GM18858 (cell line): ENCODE results near the gene MIGA1.
"Not testable (repeated sequence)": the region's sequence is repeated elsewhere in the genome, so short reads cannot be mapped to it uniquely, and the experiment has no call there.

Experiments
- ATAC-seq: cut with Tn5 transposase; IDR thresholded peaks from one replicate; pipeline ENCODE4 v1.9.1; 2021; ENCODE audit not compliant: unreplicated experiment

Gene MIGA1

DNA sequence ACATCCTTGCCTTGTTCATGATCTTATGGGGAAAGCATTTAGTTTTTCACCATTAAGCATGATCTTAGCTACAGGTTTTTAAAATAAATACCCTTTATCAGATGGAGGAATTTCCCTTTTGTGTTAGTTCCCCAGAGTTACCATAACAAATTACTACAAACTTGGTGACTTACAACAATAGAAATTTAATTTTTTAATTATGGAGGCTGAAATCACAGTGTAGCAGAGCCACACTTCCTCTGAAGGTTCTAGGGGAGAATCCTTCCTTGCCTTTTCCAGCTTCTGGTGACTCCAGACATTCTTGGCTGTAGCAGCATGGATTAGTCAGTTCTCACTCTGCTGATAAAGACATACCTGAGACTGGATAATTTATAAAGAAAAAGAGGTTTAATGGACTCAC is 18.5 kb downstream of the MIGA1 start:
- no peak for ATAC-seq

DNA sequence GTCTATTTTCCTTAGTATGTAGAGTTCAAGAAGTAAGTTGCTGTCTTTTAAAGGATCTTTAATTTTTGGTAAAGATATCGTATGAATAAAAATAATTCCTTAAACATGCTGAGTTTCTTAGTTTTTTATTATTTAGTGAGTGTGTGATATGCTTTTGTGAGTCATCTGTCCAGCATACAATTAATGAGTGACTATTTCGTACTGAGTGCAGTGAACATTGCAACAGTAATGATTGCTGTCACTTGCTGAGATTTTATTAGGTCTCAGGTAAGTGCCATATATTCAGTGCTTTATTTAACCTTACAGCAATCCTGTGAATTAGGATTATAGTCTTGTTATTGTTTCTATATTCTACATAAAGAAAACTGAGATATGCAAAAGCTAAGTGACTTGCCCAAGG is 22.6 kb downstream of the MIGA1 start:
- no peak for ATAC-seq

DNA sequence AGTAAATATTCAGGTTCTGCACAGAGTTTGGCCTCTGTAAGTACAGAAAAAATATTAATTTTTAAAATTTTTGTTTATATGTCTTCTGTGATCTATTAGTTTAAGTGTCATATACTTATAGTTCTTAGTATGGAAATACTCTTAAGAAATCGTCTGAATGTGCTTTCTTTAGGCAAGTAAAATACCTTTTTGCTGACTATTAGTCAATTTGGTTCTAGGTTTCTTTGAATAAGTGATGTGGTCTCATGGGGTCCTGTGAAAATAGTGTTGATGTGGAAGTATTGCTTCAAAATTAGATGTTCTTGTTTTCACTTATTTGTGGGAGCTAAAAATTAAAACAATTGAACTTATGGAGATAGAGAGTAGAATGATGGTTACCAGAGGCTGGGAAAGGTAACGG is 23.9 kb downstream of the MIGA1 start:
- no peak for ATAC-seq

DNA sequence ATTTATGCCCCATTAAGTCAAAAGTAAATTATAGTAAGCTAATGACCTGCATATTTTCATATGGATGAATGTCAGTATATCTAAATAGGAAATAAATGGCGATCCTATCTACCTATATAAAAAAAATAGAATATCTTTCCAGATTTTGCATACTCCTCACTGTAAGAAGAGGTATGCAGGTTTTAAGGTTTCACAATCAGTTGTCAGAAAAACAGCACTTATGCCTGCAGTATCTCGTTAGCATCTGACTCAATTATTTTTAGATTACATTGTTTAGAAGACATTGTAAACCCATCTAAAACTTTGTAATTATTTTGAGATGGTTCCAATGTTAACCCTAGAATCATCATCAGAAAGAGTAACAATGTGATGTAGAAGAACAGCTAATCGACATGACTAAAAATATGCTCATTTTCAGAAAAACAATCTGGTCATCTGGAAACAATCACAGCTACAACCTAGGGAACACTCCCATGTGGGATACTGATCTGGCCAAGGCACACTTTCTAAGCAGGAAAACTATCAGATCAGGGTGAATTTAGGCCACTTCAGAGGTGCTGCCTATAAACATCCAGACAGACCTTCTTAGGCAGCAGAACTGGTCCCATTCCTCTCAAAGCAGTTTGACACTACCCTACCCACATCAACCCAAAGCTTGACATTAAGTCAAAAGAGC is 30.5 kb downstream of the MIGA1 start:
- not testable (repeated sequence) for ATAC-seq

DNA sequence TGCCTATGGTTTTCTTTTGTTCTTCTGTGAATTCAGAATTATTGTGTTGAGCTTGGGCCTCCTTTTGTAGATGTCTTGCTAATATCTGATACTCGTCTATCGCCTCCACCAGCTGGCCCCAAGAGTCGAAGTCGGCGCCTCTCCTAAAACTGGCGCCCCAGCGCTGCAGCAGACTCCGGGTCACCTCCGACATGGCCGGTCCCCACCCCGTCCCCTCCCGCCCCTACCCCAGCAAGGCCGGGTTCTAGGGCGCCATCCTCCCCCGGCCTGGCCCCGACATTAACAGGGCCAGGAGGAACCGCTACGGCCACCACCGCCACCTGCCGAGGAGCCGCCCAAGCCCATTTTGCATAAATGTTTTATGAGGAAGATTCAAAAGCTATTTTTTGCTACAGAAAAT is 32.1 kb downstream of the MIGA1 start:
- not testable (repeated sequence) for ATAC-seq

DNA sequence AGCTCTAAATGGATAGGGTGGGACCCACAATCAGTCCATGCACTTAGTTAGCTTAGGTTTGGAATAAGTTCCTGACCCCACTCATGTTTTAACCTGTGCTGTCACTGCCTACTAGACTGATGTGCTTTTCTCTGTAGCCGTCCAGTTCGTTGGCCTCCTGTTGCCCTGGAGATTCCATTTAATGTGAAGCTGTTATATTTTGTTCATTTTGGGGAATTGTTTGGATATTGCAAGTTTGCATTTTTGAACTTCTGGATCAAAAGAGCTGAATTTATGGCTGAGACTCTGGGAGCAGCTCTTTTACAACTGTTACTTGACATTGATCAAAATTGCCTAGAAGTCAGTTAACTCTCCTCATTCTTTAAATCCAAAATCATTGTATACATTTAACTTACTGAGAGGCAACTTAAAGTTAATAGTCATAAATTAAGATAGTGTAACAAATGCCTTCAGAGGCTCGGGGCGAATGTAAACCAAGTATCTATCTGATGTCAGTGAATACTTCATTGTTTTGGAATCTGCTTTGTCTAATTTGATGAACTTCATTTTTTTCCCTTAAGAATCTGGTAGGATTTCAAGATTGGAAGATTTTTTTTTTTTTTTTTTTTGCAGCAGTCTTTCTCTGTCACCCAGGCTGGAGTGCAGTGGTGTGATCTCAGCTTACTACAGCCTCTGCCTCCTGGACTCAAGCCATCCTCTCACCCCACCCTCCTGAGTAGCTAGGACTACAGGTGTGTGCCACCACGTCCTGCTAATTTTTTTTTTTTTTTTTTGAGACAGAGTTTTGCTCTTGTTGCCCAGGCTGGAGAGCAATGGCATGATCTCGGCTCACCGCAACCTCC is 38.1 kb downstream of the MIGA1 start:
- no peak for ATAC-seq

DNA sequence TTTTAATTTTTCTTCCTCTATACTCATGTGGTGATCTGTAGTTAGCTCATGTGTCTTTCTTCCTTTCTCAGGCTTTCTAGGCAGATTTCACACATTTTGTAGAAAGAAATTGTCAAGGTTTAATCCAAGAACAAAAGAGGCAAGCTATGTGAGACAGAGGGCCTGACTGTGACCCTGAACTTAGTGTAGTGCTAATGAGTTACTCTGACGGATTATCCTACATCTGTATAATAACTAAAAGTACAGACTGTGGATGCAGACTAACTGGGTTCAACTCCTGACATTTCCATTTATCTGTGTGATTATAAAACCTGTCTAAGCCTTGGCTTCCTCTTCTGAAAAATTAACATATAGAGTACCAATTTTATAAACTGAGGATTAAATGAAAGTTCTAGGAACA is 40.7 kb downstream of the MIGA1 start:
- no peak for ATAC-seq

DNA sequence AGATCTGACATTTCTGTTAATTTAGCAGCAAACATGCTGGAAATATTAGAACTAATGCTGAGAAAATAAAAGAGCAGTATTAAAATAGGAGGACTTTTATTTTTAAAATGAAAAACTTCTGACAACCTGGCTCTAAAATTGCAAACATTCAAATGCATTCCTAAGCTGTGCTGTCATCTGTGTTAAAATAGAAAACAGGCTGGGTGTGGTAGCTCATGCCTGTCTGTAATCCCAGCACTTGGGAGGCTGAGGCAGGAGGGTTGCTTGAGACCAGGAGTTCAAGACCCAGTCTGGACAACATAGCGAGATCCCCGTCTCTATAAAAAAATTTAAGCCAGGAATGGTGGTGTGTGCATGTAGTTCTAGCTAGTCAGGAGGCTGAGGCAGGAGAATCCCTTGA is 44.6 kb downstream of the MIGA1 start:
- ATAC-seq = no peak

DNA sequence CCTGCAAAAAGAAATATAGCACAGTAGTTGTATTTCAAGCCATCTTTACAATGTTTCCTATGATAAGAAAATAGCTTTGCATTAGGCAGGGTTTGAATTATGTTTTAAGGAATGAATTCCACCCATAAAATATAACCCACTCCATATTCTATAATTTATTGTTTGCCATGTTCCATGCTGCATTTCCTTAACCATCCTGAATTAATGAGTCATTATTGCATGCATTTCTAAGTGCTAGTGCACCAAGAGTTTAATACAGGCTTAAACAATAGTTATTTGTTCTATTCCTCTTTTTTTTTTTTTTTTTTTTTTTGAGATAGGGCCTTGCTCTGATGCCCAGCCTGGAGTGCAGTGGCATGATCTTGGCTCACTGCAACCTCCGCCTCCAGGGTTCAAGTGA is 45.2 kb downstream of the MIGA1 start:
- no peak for ATAC-seq

DNA sequence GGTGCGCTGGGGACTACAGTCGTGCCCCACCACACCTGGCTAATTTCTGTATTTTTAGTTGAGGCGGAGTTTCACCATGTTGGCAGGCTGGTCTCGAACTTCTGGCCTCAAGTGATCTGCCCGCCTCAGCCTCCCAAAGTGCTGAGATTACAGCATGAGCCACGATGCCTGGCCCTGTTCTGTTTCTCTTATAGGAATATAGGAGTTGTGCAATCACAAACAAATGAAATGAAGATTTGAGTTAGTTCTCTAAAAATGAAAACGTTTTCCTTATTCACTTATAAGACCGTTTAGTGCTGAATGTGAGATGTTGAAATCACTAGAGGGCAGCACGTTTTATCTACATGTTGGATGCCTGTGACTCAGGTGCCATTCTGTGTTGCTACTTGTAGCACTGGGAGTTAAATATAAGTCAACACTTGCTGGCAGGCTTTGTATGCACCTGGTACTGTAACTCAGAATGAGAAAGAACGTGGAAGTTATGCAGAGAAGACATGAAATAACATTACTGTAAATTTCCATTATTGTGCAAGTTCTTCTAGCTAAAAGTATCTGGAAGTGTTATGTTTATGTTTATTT is 45.8 kb downstream of the MIGA1 start:
- ATAC-seq = peak; percentile 76

DNA sequence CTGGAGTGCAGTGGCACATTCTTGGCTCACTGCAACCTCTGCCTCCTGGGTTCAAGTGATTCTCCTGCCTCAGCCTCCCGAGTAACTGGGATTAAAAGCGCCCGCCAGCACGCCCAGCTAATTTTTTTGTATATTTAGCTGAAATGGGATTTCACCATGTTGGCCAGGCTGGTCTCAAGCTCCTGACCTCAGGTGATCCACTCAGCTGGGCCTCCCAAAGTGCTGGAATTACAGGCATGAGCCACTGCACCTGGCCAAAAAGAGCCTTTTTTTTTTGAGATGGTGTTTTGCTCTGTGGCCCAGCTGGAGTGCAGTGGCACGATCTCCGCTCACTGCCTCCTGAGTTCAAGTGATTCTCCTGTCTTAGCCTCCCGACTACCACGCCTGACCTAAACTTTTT is 47.4 kb downstream of the MIGA1 start:
- not testable (repeated sequence) for ATAC-seq

DNA sequence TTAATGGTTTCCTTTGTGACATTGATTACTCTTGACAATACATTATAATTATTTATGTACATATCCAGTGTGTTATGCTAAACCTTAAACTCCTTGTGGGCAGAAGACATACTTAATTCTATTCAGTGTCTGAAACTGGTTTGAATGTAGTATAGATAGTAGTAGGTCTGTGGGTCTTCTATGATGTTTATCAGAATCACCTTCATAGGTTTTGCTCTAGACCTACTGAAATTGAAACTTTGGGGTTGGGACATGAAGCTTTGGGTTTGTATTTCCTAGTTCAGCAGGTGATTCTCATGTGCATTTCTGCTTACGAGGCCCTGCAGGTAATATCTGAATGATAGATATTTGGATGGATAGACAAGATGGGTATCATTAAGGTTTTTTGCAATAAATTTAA is 48.6 kb downstream of the MIGA1 start:
- no peak for ATAC-seq

DNA sequence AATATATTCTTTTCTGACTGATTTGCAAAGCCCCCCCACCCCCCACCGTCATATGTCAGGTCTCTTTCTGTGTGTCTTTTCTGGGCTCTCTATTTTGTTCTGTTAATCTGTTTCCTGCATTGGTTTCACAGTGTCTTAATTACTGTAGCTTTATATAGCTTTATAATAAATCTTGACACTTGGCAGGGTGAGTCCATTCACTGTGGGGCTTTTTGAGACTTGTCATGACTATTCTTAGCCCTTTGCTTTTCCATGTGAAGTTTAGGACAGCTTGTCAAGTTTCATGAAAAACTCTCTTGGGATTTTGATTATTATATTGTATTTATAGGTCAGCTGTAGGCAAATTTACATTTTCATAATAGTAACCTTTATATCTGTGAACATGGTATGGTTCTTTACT is 50.4 kb downstream of the MIGA1 start:
- no peak for ATAC-seq

DNA sequence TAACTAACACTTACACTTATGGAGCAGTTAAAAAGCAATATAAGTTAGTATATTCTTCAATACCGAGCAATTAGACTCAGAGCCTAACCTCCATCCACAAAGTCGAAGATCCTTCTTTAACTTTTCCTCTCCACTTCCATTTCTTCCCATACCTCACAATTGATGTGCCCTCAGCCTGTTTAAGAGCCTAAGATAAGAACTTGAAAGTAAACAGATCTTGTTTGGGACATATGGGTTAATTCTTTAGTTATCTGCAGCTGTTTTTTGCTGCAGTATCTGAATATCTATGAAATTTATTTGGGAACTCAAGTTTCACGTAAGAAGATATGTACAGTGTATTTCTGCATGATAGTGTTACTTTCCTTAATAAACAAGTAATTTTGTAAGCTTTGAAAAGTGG is 51.5 kb downstream of the MIGA1 start:
- ATAC-seq = no peak

DNA sequence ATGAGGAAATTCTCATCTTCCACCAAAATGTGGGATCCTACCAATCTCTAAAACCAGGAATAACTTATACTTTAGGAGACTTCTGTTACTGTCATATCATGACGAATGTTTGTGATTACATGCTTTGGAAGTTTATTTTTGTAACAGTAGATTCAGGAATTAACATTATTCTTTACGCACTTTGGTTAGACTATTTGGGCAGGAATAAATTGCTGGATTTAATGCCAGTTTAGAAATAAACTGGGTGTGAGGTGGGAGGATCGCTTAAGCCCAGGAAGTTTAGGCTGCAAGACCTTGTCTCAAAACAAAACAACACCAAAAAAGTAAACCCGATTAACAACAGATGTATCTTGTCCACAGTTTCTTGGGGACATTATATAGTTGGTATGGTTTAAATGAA is 52.1 kb downstream of the MIGA1 start:
- ATAC-seq = no peak

DNA sequence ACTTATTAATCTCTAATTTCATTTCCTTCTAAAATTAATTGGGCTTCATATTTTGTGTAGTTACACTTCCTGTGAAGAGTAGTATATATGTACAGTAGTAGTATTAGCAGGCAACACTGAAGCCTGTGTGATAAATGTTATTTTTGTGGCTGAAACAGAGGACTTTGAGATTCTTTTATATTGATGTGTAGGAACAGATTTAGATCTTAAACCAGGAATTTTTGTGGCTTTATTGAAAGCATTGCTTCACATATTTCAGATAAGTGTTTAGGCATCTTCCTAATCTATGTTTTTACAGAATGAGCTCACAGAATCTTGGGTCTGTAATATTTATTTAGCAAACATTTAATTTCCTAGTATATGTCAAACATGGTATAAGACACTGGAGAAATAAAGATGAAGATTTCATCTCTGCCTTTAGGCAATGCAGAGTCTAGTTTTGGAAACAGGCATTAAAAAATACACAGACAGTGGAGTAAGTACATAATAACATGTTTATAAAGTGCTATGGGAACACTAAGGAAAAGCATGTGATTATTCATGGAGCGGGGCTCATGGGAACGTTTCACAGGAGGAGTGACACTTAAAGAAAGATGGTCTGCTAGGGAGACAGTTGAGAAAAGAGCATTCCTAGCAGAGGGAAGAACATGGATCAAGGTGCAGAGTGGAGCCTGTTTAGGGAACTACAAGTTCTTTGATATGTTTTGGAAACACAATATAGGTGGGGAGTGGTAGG is 52.7 kb downstream of the MIGA1 start:
- no peak for ATAC-seq

DNA sequence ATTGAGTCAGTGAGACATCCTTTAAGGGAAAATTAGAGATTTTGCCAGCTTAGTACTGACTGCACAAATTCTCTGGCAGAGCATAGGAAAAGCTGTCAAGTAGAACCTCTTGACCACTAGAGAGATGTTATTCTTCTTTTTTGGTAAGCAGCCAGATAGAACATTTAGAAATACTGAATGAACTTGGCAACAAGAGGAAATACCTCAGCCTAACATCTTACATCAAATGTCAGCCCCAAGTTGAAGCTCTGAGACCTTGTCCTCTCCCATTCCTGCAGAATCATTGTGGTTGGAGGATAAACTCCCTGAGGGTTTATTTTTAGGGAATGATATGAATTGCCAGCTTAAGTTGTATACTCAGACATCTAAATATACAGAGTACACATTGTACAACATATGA is 53.5 kb downstream of the MIGA1 start:
- ATAC-seq = no peak

DNA sequence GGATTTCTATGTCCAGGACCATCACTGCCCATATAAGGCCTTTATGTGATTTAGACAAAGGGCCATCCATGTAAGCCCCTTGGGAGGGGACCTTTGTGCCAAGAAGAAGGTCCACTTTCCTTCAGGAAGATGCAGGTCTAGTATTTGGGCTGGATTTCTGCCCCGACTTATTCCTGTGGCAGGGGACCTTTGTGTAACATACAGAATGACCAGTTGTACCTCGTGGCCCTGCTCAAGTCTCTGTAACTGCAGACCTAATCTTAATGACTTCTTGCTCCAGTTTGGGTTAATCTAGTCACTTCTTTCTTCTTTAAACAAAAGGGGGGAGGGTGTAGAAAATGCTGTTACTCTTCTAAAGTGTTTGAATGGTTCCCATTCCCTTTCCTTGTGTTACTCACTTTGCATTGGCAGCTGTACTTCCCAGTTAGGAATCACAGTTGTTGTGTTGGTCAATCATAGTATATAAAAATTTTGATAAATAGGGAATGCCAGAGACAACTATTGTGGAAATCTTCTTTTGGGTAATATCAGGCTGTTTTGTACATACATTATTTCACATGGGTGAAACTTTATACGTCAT is 54.2 kb downstream of the MIGA1 start:
- no peak for ATAC-seq

DNA sequence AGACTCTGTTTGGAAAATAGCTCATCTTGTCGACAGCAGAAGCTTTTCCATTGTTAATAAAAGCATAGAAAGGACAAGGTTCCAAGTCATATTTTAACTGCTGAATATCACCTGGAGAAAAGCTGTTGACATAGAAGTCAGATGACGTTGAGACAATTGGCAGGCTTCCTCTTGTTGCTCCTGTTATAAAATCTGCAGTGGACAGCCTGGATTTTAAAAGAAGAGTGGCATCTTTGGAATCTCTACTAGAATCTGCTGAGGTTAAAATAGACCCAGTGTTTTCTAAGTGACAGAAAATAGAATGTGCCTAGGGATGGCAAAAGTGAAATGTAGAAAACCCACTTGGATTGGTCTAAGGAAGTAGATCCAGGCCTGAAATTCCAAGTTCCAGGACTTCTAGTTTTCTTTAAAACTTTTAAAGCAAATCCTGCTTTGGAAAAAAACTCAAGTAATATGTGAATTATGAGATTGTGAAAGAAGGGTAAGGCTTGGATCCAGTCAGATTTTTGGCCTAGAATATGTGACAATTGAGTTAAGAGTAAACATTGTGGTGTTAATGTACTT is 55.4 kb downstream of the MIGA1 start:
- no peak for ATAC-seq

DNA sequence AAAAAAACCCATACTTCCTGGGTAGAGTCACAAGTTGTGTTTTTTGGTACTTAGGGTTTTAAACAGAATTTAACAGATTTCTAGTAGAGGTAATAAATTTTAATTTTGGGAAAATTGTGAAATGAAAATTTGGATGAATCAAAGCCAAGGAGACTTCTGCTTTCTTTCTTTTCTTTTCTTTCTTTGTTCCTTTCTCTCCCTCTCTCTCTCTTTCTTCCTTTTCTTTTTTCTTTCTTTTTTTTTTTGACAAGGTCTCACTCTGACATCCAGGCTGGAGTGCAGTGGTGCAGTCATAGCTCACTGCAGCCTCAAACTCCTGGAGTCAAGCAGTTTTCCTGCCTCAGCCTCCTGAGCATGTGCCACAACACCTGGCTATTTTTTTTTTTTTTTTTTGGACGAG is 62.1 kb downstream of the MIGA1 start:
- ATAC-seq = no peak

DNA sequence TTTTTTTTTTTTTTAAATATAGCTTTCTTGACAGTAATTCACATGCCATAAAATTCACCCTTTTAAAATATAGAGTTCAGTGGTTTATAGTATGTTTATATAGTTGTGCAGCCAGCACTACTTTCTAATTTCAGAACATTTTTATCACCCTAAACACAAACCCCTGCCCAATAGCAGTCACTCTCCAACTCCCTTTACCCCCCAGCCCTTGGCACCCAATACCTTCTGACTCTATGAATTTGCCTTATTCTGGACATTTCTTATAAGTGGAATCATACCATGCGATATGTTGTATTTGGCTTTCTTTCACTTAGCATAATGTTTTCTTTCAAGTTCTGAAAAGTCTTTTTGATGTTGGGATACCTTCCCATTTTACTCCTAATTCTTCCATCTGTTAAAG is 66.5 kb downstream of the MIGA1 start:
- ATAC-seq = no peak
